GM18520 (cell line): ENCODE data around the gene RARS2.

Experiments used
- ATAC-seq: cut with Tn5 transposase; IDR thresholded peaks from one replicate; pipeline ENCODE4 v1.9.1; 2021; ENCODE audit not compliant: unreplicated experiment

The RARS2 gene

DNA sequence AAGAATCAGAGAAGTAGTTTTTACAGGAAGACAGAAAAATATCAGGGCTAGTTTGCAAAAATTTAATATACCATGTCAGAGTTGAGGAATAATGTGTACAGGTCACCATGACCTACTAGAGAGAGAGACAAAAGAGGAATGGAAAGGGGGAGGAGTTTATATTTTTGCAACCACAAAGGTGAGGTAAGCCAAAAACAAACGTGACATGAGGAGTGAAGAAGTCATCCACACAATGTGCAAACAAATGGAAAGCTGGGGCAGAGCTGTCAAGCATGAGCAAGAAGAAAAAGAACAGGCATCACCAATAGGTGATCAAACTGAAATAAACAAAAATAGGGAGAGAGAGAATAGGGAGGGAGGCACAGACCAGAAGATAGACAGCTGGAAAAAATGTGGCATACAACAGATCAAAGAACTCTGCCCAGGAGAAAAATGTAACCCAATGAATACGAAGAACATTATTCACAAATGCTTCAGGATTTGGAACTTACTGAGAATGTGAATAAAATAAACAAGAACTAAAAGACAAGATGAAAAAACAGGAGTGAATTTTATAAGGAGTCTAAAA, 15.5 kb downstream of the RARS2 start:
- ATAC-seq, result no peak

DNA sequence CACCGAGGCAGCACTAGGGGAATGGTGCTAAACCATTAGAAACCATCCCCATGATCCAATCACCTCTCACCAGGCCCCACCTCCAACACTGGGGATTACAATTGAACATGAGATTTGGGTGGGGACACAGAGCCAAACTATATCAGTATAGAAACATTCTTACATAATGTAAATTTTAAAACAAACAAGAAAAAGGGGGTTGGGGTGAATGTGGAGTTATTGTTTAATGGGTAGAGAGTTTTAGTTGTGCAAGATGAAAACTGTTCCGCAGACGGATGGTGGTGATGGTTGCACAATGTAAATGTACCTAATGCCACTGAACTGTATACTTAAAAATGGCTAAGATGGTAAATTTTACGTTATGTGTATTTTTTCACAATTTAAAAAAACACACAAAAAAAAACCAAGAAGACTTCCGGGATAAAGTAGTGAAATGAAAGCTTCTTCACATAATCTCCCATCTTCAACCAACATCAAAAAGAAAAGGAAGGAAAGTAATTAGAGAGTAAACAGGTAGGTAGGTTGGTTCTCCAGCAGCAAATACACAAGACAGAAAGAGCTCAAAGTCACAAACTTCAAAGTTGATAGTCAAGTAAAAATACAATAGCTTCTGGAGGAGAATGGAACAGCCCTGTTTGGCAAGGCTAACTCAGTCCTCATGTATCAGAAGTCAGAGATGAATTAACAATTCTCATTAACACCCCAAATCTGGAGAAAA, 16.3 kb downstream of the RARS2 start:
- ATAC-seq, result no peak

DNA sequence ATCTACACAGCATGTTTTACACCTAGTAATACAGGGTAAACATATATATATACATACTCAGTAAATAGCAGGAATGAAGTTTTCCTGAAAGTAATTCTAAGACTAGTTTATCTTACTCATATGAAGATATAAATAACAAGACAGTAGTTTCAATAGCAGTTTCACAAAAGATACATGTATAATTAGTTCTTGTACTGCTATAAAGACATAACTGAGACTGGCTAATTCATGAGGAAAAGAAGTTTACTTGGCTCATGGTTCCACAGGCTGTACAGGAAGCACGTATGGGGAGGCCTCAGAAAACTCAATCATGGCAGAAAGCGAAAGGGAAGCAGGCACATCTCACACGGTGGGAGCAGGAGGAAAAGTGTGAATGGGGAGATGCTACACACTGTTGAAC, 16.9 kb downstream of the RARS2 start:
- ATAC-seq, result no peak

DNA sequence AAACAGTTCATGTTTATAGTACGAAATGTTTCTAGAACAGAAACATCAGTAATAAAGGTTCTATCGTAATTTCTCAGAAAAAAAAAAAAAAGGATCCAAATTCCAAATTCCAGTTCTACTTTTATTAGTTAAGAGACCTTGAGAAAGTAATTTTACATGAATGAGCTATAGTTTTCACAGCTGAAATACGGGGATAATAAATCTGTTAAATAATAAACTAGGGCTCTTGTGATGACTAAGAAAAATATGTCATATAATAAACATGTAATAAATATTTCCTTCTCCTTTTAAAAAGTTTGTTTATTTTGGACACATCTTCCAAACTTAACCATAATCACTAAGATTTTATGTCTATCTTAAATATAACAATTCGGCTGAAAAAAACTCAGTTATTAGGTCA, 17.8 kb downstream of the RARS2 start:
- no peak for ATAC-seq

DNA sequence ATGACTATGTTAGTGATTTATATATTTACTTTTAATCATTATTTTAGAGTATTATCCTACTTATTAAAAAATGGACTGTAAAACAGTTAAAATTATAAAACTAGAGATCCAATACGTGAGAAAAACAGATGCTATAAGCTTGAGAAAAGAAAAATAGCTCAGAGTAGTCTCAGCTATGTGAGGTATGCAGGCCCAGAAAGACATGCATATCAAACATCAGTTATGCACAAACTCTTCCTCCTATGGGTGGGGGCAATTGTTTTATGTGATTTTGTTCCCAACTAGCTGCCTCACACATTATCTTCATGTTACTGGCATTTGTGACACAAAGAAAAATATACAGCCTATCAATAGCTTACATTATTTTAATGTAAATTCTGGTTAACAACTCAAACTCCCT, 28.8 kb downstream of the RARS2 start:
- ATAC-seq, result no peak

DNA sequence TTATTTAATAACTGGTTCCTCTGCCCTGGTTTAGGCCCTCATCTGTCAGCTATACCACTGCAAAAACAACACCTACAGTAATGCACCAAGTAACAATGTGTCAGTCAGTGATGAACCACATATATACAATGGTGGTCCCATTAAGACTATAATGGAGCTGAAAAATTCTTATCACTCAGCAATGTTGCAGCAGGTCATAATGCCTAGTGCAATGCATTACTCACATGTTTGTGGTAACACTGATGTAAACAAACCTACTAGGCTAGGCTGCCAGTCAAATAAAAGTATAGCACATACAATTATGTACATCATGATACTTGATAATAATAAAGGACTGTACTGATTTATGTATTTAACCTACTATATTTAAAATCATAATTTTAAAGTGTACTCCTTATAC, 31.3 kb downstream of the RARS2 start:
- ATAC-seq, result no peak

DNA sequence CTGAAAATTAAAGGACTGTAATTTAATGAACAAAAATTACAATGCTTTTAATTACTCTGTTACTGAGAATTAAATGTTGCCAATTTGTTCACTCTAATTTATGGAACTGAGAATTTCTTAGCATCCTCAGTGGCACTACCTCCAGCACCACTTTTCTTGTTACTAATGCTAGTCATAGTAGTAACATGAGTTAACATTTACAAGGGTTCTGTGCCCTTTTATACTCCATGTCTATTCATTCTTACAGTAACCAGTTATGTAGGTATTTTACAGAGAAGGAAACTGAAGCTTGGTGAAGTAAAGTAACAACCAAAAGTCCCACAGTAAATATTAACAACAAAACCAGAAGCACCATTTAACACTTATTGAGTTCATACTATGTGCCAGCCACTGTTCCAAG, 34.3 kb downstream of the RARS2 start:
- ATAC-seq, result no peak

DNA sequence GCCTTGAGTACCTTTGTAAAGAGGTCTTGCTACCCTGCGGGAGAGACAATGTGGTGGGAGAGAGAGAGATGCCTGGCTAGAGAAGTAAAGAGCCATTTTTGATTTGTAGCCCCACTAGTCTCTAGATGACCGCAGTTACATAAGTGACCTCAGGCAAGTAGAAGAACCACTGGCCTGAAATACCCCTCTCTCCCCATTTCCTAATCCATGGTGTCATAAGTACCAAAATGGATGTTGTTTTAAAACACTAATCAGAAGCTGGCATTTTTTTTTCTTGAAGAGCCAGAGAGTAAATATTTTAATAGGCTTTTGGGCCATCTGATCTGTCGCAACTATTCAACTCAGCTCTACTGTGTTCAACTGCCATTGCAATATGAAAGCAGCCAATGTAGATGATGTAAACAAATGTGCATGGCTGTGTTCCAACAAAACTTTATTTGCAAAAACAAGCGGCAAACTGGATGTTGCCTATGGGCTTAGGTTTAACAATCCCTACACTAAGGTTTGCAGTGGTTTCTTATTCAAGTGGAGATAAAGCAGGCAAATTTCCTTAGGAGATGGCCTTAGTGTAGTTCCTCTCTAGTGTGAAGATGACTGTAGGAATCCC, 36.5 kb downstream of the RARS2 start:
- ATAC-seq, result no peak

DNA sequence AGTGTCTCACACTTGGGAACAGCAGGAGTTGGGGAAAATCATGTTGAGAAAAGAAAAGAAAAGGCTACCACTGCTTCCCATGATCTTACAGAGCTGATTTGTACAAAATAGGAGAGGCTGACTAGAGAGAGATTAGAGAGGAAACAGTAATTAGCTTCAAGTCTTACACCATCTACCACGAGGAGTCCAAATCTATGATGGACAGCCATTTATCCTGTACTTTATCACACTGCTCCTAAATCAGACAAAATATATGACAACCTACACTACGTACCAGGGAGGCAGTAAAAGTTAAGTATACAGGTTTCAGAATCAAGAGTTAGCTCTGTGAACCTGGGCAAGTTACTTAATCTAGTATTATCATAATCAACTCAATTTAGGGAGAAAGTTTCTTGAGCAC, 38.0 kb downstream of the RARS2 start:
- no peak for ATAC-seq

DNA sequence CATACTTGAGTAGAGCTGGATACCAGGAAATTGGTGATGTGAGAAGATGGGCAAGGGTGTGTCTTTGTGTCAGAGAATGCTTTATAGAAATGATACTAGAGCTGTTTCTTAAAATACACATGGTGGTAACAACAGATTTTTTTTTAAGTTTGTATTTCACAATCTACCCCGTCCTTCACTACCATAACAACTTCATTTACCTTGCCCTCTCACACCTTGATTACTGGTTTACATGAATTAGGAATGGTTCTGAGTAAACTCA, 45.4 kb downstream of the RARS2 start:
- ATAC-seq, result no peak

DNA sequence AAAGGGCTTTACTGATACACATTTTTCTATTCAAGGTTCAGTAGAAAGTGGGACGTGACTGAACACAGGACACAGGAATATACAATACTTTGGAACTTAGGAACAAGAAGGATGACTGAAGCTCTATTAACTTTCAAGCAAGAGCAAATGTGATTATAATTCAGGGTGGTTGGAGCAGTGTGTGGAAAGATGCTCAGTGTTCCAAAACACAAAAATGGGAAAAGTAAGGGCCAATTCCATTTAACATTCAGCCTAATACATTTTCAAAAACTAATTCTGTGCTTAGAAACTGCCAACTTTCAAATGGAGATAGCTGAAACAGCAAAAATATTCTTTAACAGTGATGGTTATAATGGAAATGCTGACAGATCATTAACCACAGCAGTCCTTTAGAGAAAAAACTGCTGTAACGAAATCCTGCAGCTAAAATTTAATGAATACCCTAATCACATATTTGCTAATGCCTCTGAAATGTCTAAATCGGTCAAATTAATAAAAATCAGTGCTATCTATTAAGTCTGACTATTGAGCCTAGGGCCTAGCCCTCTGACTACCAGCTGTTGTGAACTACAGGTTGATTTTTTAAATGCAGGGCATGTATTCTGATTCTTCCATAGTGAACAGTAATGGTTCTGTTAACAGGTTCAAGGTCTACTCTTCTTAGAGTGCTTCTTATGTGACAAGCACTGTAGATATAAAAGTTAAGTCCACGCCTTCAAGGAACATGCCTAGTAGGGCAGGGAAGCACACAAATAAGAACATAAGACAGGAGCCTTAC, 45.9 kb downstream of the RARS2 start:
- no peak for ATAC-seq

DNA sequence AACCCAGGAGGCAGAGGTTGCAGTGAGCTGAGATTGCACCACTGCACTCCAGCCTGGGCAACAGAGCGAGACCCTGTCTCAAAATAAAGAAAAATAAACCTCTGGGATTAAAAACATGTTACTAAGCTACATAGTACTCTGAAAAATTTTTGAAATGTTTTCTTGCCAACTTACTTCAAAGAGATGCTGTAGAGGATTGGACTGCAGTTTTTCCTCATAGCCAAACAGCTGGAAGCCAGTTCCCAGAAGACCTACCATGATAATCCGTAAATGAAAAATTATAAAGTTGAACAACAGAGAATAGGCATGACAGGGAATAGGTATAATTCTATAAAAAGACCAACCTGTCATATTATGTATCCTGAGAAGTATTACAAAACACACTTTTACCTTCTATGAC, 48.0 kb downstream of the RARS2 start:
- ATAC-seq, result no peak

DNA sequence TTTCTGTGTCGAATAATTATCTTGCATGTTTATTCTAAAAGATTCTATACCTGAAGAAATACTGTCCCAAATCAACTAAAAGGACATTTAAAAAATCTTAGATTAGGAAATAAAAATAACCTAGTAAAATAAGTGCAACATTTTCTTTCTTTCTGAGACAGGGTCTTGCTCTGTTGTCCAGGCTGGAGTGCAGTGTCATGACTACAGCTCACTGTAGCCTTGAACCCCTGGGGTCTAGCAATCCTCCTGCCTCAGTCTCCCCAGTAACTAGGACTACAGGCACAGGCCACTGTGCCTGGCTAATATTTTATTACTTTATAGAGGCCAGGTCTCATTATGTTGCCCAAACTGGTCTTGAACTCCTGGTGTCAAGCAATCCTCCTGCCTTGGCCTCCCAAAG, 48.7 kb downstream of the RARS2 start:
- ATAC-seq, result no peak

DNA sequence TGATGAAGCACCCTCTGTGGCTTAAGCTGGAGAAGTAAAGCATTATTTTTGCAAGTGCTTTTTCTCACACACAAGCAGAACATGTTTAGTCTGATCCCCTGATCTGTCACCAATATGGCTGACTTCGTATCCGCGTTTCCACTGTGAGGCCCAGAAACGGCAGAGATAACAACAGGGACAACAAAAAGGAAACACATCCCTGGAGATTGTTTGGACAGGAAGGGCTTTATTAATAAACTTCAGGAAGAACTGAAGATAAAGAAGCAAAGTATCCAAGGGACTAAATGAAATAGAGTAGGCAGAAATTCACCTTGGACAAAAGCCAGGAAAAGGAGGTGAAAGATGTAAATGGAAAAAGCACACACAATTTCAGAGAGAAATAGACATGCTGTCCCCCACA, 49.2 kb downstream of the RARS2 start:
- no peak for ATAC-seq

DNA sequence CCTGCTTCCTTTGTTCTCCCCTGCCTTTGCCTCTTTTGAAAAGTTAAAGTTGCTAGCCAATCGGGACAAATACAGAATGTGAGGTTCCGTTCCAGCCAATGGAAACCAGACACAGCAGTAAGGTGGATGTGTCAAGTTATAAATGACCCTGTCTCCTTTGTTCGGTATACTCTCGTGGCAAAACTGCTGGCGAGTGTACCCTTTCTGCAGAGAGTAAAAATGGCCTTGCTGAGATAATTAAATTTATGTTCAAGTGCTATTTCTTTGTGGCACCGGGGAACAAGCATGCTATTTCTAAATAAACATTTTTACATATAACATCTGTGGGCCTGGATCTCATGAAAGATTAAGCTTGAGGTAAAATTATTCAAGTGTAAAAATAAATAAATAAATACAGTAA, 50.2 kb downstream of the RARS2 start:
- no peak for ATAC-seq

DNA sequence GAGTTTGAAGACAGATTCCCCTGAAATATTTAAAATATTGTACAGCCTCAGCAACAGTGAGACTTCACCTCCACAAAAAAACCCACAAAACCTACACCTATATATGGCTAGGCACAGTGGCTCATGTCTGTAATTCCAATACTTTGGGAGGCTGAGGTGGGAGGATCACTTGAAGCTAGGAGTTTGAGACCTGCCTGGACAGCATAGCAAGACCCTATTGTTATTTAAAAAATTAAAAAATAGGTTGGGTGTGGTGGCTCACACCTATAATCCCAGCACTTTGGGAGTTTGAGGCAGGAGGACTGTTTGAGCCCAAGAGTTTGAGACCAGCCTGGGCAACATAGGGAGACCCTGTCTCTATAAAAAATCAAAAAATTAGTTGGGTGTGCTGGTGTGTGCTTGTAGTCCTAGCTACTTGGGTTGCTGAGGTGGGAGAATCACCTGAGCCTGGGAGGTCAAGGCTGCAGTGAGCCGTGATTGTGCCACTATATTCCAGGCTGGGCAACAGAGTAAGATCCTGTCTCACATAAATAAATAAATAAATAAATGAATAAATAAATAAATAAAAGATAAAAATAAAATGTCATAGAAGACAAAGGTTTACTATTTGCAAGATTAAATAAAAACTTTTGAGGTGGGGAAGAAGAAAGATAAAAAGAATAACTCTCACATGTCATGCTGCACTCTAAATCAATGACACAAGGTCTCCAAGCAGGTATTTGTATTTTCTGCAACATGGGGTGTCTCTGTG, 51.1 kb downstream of the RARS2 start:
- ATAC-seq, result no peak

DNA sequence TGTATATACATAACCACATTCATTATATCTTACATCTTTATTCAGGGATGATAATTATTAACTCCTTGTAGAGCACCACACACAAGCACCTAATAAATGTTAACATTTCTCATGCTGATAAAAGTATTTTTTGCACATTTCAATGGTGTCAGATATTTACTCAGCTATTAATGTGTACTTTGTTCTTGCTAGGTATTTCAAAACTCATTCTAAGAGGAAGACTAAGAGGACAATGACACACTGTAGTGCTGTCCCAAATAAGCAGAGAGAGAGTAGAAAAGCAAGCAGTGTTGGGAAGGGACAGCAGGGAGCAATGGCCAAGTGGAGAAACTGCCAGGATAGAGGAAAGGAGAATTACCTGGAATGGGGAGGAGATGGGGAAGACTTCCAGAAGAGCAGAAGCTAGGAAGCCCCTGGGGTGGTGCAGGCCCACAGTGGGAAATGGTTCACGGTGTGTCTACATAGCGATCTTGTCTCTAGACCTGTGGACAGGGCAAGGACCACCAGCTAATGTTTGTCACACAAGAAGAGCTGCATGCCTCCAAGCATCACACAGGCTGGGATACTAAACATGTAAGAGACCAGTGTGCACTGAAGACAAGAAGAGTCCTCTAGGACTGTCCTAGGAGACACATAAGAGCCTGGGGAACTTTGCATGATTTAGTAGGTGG, 55.3 kb downstream of the RARS2 start:
- ATAC-seq, result no peak

DNA sequence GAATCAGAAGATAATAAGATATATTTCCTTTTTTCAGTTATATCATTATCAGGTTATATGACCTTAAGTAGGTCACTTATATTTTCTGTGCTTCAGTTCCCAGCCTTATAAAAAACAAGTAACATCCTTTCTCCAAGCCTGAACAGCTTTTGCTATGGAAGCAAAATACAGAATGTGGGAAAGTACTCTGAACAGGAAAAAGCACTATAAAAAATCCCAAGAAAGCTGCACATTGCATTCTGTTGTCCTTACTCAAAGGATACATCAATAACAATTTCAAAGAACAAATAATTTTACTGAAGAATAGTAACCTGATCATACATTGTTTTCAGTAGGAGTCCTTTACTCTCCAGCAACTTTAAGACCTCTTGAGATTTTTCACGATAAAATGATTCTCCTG, 60.6 kb downstream of the RARS2 start:
- no peak for ATAC-seq

DNA sequence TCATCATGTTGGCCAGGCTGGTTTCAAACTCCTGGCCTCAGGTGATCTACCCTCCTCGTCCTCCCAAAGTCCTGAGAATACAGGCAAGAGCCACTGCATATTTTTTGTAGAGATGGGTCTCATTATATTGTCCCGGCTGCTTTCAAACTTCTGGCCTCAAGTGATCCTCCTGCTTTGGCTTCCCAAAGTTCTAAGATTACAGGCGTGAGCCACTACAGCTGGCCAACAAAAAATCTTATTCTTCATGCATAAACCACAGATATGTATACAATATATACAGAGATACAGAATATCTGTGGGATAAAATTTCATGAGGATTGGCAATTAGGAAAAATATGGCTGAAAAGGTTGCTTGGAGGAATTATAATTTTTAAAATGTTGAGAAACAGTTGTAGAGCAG, 67.1 kb downstream of the RARS2 start:
- no peak for ATAC-seq

DNA sequence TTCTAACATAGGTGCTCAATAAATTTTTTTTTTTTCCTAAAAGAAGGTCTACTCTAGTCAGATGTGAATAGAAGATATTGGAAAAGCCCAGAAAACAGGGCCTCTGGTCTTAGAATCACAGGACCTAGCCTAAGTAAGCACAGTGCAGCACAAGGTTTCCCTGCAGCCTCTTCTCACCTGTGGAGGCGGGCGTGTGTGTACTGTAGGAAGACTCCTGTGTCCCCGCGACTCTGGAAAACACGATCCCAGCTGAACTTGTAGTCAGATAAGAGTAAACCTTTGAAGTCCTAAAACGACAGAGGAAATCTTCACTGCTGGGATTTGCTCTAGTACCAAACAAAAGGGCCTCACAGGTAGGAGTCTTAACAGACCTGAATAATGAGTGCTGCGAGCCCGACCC, 71.3 kb downstream of the RARS2 start:
- ATAC-seq, result no peak

DNA sequence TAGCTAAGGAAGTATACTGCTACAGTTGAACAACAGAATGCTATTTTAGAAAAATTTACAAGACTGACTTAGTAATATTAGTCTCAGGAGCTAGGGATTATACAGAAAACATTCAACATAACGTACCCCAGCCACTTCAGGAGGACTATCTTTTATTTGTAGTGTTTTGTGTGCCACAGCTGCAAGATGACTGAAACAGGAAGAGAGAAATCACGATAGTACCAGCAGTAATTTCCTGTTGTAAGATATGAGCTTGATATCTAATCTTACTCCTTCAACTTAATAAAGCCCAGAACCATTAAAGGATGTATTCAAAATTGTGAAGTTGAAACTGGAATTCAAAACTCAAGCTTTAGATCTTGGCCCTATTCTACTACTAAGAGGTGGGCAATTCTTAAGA, 75.0 kb downstream of the RARS2 start:
- ATAC-seq, result no peak
